GM06990 (cell line): ENCODE measurements around the gene MLYCD.

ENCODE experiments used
- DNase-seq: peaks from one replicate; pipeline ENCODE4 v3.0.0-alpha.2; 2011; ENCODE audit not compliant: insufficient read length; ENCODE audit errors: extremely low read depth
- H3K27me3 ChIP-seq: replicated peaks from 2 replicates; pipeline ENCODE4 v1.6.0; 2011; ENCODE audit warnings: low read length; ENCODE audit not compliant: control insufficient read depth, insufficient read depth
- H3K36me3 ChIP-seq: 2 replicates; pipeline ENCODE4 v1.5.1; 2011; ENCODE audit warnings: low read length; ENCODE audit not compliant: control insufficient read depth, insufficient read depth
- H3K4me3 ChIP-seq: replicated peaks from 2 replicates; pipeline ENCODE4 v1.5.1; 2011; ENCODE audit warnings: low read depth, mild to moderate bottlenecking, control low read depth, low read length
- CTCF ChIP-seq: IDR thresholded peaks from 2 replicates; pipeline ENCODE4 v1.5.1; 2011; ENCODE audit warnings: low read length, control low read depth, mild to moderate bottlenecking, inconsistent platforms; ENCODE audit not compliant: insufficient read depth, poor library complexity, severe bottlenecking

The MLYCD gene

GRCh38 chr16:83898463-83899271 lies at the start of gene MLYCD:
Gene MLYCD, plus strand, starts transcription at chr16:83899115. Its CDS starts 30 bp downstream, at chr16:83899145.
- peak; percentile 84 for DNase-seq
- peak within 1 kb of the TSS; percentile 79 for H3K4me3 ChIP-seq
- no peaks in the 10 kb centered on the region for H3K27me3 ChIP-seq
- H3K36me3 ChIP-seq: no peaks in the 10 kb centered on the region
- TF ChIP-seq CTCF: no peak

- DNase-seq: no peak
- Histone ChIP-seq H3K4me3 (no peak overlapping the region), H3K27me3 (no peaks in the 10 kb centered on the region), H3K36me3 (no peaks in the 10 kb centered on the region)
- TF ChIP-seq CTCF: no peak
These were observed 49.5 kb upstream of the MLYCD start for GRCh38 chr16:83849421-83849820.

GRCh38 chr16:83850947-83851346 lies 48.0 kb upstream of the MLYCD start:
- no peak overlapping the region for H3K4me3 ChIP-seq
- no peaks in the 10 kb centered on the region for H3K27me3 ChIP-seq
- no peaks in the 10 kb centered on the region for H3K36me3 ChIP-seq
- no peak for DNase-seq
- TF ChIP-seq CTCF: no peak

- no peaks in the 10 kb centered on the region for H3K27me3 ChIP-seq
- TF ChIP-seq CTCF: no peak
- H3K36me3 ChIP-seq: no peaks in the 10 kb centered on the region
- no peak overlapping the region for H3K4me3 ChIP-seq
- no peak for DNase-seq
These were observed 47.4 kb upstream of the MLYCD start for GRCh38 chr16:83851473-83851872.

- TF ChIP-seq CTCF: no peak
- Histone ChIP-seq H3K36me3 (no peaks in the 10 kb centered on the region), H3K4me3 (no peak overlapping the region), H3K27me3 (no peaks in the 10 kb centered on the region; the same call in 1 of the 2 replicates)
- DNase-seq: no peak
These were observed 46.1 kb upstream of the MLYCD start for GRCh38 chr16:83852774-83853173.
